A549 (cell line): ENCODE data around the gene ASF1A. TPM values are rescaled to one million over a fixed set of nuclear protein-coding genes. Genes with fewer than 3 reads are reported as not detected.

Experiments
- ATAC-seq, 2 experiments: fragments of 200-7000 bp in 1 of 2; fragments of >200 bp in 1 of 2; cut with Nextera tagmentation in 1 of 2; cut with Tn5 transposase in 1 of 2; 3 replicates each; pipeline versions ENCODE4 v1.8.0 to v1.9.1; 2018 to 2020; ENCODE audit warnings: mild to moderate bottlenecking in 1 of 2, moderate library complexity in 1 of 2
- CTCF ChIA-PET: fragments of 300-600 bp; sonication (Branson Sonifier 250); formaldehyde crosslinking; extraction: SDS; loops from one replicate; lab custom pipeline; 2021; ENCODE audit warnings: antibody characterized with exemption, inconsistent platforms; lab: Yijun Ruan, JAX
- POLR2A ChIA-PET: fragments of 350-600 bp; formaldehyde crosslinking; extraction: SDS; loops from one replicate; lab custom pipeline; 2021; ENCODE audit warnings: antibody characterized with exemption, inconsistent platforms; lab: Yijun Ruan, JAX
- DNase-seq, 2 experiments: peaks; one replicate each; pipeline versions ENCODE4 v3.0.0 to v3.0.0-alpha.2; 2011 to 2016; ENCODE audit warnings: low read depth in 1 of 2, low spot score in 1 of 2
- FAIRE-seq: peaks from 2 replicates; lab custom pipeline; 2011; peaks lifted over from hg19 to GRCh38; lab: Jason Lieb, UNC
- H3K27ac ChIP-seq, 2 experiments: fragments of >200 bp; sonication (Bioruptor Twin); formaldehyde crosslinking; 3 replicates each; pipeline ENCODE4 v1.5.1; 2016 to 2017
- H3K4me1 ChIP-seq: fragments of >200 bp; sonication (Bioruptor Twin); formaldehyde crosslinking; 3 replicates; pipeline ENCODE4 v1.6.1; 2016
- H3K4me2 ChIP-seq: fragments of >200 bp; sonication (Bioruptor Twin); formaldehyde crosslinking; 3 replicates; pipeline ENCODE4 v1.6.1; 2016
- H3K4me3 ChIP-seq: fragments of >200 bp; sonication (Bioruptor Twin); formaldehyde crosslinking; 3 replicates; pipeline ENCODE4 v1.5.1; 2016
- H3K9me3 ChIP-seq: fragments of >200 bp; sonication (Bioruptor Twin); formaldehyde crosslinking; 3 replicates; pipeline ENCODE4 v1.6.1; 2016
- BHLHE40 ChIP-seq: IDR thresholded peaks from 2 replicates; pipeline ENCODE4 v1.6.1; 2012; ENCODE audit warnings: low read depth, low read length, inconsistent platforms
- CEBPB ChIP-seq, 2 experiments: fragments of >200 bp in 1 of 2; sonication (Bioruptor Twin) in 1 of 2; formaldehyde crosslinking in 1 of 2; IDR thresholded peaks; 2 replicates each; pipeline ENCODE4 v1.6.1; 2012 to 2016
- EHMT2 ChIP-seq: fragments of 200-600 bp; sonication (generic); IDR thresholded peaks from 2 replicates; pipeline ENCODE4 v1.6.1; 2016; ENCODE audit warnings: antibody characterized with exemption, low read depth, mild to moderate bottlenecking, moderate library complexity
- FOXS1 ChIP-seq: fragments of 250-450 bp; sonication (Bioruptor Pico); IDR thresholded peaks from 2 replicates; pipeline ENCODE4 v1.5.0; 2020; ENCODE audit warnings: mild to moderate bottlenecking, moderate library complexity
- HEYL ChIP-seq: fragments of 250-450 bp; sonication (Bioruptor Pico); IDR thresholded peaks from 2 replicates; pipeline ENCODE4 v1.8.0; 2021; ENCODE audit warnings: mild to moderate bottlenecking, moderate library complexity
- JUN ChIP-seq, 2 experiments: fragments of >200 bp; sonication (Bioruptor Twin); formaldehyde crosslinking; IDR thresholded peaks; 2 replicates in 1 of 2; 3 replicates in 1 of 2; pipeline ENCODE4 v1.6.1; 2016 to 2017
- JUNB ChIP-seq: fragments of >200 bp; sonication (Bioruptor Twin); formaldehyde crosslinking; IDR thresholded peaks from 2 replicates; pipeline ENCODE4 v1.6.1; 2016
- KDM1A ChIP-seq: fragments of 200-600 bp; sonication (generic); IDR thresholded peaks from 2 replicates; pipeline ENCODE4 v1.6.1; 2016; ENCODE audit warnings: low read depth, mild to moderate bottlenecking
- MYC ChIP-seq: IDR thresholded peaks from 2 replicates; pipeline ENCODE4 v1.6.1; 2012; ENCODE audit warnings: mild to moderate bottlenecking, inconsistent platforms, low read length, improper control_type of control experiment, borderline replicate concordance
- NPAS2 ChIP-seq: fragments of 250-450 bp; sonication (Bioruptor Pico); IDR thresholded peaks from 2 replicates; pipeline ENCODE4 v1.8.0; 2022; ENCODE audit warnings: mild to moderate bottlenecking, moderate library complexity, borderline replicate concordance
- PHF8 ChIP-seq: fragments of 200-600 bp; sonication (generic); IDR thresholded peaks from 2 replicates; pipeline ENCODE4 v1.6.1; 2016; ENCODE audit warnings: low read depth, mild to moderate bottlenecking, antibody characterized with exemption, moderate library complexity, borderline replicate concordance
- POLR2AphosphoS2 ChIP-seq: conservative IDR thresholded peaks from 2 replicates; pipeline ENCODE4 v1.6.1; 2012; ENCODE audit warnings: low read length, improper control_type of control experiment, inconsistent platforms
- RAD21 ChIP-seq, 2 experiments: fragments of >200 bp in 1 of 2; sonication (Bioruptor Twin) in 1 of 2; formaldehyde crosslinking in 1 of 2; IDR thresholded peaks in 1 of 2; conservative IDR thresholded peaks in 1 of 2; 2 replicates in 1 of 2; 3 replicates in 1 of 2; pipeline ENCODE4 v1.6.1; 2012 to 2018; ENCODE audit warnings: inconsistent platforms in 1 of 2
- RCOR1 ChIP-seq: fragments of 150-350 bp; IDR thresholded peaks from 2 replicates; pipeline ENCODE4 v1.6.1; 2014; ENCODE audit warnings: antibody characterized with exemption, low read length, low read depth
- SREBF2 ChIP-seq: fragments of 450-650 bp; IDR thresholded peaks from 2 replicates; pipeline ENCODE4 v1.6.1; 2014; ENCODE audit warnings: mild to moderate bottlenecking, moderate library complexity
- ZFP36 ChIP-seq: fragments of 450-650 bp; IDR thresholded peaks from 2 replicates; pipeline ENCODE4 v1.6.1; 2014; ENCODE audit warnings: borderline replicate concordance; ENCODE audit not compliant: partially characterized antibody
- ZSCAN20 ChIP-seq: fragments of 250-450 bp; sonication (Bioruptor Pico); IDR thresholded peaks from 2 replicates; pipeline ENCODE4 v1.8.0; 2022; ENCODE audit warnings: mild to moderate bottlenecking, moderate library complexity
- WGBS: methylation state at CpG from one replicate; pipeline ENCODE4 v1.1.6; 2017; ENCODE audit errors: missing lambda C conversion rate; 5-methylcytosine and 5-hydroxymethylcytosine counted together
- polyA plus RNA-seq, 4 experiments: library from polyadenylated mRNA; depleted of rRNA in 3 of 4; stranded (reverse); fragments of >200 nt; fragmentation: RNase III in 1 of 4; extraction: RNeasy Plus Mini Kit Qiagen cat#74134 plus additional on column Dnase treatment in 1 of 4; gene quantifications; 2 replicates in 3 of 4; 3 replicates in 1 of 4; pipeline ENCODE4 v1.2.3, GENCODE V29; 2011 to 2017
- TF ChIP-seq, protein P1 (sequence below): fragments of 200-600 bp; sonication (generic); IDR thresholded peaks from 2 replicates; pipeline ENCODE4 v1.6.1; 2016; ENCODE audit warnings: antibody characterized with exemption, mild to moderate bottlenecking, moderate library complexity
- TF ChIP-seq, protein P2 (sequence below): fragments of >200 bp; sonication (Bioruptor Twin); formaldehyde crosslinking; IDR thresholded peaks from 3 replicates; pipeline ENCODE4 v1.5.1; 2016
- TF ChIP-seq, protein P3 (sequence below): fragments of >200 bp; sonication (Bioruptor Twin); formaldehyde crosslinking; IDR thresholded peaks from 2 replicates; pipeline ENCODE4 v1.6.1; 2016
- TF ChIP-seq, protein P4 (sequence below): fragments of >200 bp; sonication (Bioruptor Twin); formaldehyde crosslinking; IDR thresholded peaks from 3 replicates; pipeline ENCODE4 v1.6.1; 2016

ASF1A gene
- polyA plus RNA-seq, 2 of the 4 experiments (the other 2 are of a cell fraction): 12.2 to 24.6 TPM

DNA sequence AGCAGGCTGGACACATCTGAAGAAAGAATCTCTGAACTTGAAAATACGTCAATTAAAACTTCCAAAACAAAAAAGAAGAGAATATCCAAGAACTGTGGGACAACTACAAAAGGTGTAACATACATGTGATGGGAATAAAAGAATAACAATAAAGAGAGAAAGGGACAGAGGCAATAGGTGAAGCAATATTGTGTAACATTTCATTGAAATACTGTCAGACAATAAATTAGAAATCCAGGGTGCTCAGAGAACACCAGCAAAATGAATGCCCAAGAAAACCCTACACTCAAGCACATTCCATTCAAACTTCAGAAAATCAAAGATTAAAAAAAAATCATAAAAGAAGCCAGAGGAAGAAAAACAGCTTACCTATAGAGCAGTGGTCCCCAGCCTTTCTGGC is 33.6 kb upstream of the ASF1A start:
- Histone ChIP-seq H3K4me1 (no peaks in the 10 kb centered on the region), H3K27ac (no peak overlapping the region), H3K4me2 (no peak overlapping the region), H3K9me3 (no peaks in the 10 kb centered on the region), H3K4me3 (no peak overlapping the region)
- ChIA-PET CTCF (no interaction called here), POLR2A (no interaction called here)
- 80% methylated on average over 1 of the region's 1 CpG for WGBS
- FAIRE-seq: no peak
- ATAC-seq: no peak
- TF ChIP-seq, protein P1, sequence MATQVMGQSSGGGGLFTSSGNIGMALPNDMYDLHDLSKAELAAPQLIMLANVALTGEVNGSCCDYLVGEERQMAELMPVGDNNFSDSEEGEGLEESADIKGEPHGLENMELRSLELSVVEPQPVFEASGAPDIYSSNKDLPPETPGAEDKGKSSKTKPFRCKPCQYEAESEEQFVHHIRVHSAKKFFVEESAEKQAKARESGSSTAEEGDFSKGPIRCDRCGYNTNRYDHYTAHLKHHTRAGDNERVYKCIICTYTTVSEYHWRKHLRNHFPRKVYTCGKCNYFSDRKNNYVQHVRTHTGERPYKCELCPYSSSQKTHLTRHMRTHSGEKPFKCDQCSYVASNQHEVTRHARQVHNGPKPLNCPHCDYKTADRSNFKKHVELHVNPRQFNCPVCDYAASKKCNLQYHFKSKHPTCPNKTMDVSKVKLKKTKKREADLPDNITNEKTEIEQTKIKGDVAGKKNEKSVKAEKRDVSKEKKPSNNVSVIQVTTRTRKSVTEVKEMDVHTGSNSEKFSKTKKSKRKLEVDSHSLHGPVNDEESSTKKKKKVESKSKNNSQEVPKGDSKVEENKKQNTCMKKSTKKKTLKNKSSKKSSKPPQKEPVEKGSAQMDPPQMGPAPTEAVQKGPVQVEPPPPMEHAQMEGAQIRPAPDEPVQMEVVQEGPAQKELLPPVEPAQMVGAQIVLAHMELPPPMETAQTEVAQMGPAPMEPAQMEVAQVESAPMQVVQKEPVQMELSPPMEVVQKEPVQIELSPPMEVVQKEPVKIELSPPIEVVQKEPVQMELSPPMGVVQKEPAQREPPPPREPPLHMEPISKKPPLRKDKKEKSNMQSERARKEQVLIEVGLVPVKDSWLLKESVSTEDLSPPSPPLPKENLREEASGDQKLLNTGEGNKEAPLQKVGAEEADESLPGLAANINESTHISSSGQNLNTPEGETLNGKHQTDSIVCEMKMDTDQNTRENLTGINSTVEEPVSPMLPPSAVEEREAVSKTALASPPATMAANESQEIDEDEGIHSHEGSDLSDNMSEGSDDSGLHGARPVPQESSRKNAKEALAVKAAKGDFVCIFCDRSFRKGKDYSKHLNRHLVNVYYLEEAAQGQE: no peak
- no peak for TF ChIP-seq HEYL (CRISPR knock-in tag)
- TF ChIP-seq RAD21 (conservative IDR thresholded peaks at IDR 0.05 in 1 of 2, IDR thresholded peaks at IDR 0.05 in 1 of 2): no peak
- TF ChIP-seq BHLHE40: no peak
- TF ChIP-seq FOXS1 (CRISPR knock-in tag): no peak
- TF ChIP-seq POLR2AphosphoS2: no peak
- TF ChIP-seq, protein P2, sequence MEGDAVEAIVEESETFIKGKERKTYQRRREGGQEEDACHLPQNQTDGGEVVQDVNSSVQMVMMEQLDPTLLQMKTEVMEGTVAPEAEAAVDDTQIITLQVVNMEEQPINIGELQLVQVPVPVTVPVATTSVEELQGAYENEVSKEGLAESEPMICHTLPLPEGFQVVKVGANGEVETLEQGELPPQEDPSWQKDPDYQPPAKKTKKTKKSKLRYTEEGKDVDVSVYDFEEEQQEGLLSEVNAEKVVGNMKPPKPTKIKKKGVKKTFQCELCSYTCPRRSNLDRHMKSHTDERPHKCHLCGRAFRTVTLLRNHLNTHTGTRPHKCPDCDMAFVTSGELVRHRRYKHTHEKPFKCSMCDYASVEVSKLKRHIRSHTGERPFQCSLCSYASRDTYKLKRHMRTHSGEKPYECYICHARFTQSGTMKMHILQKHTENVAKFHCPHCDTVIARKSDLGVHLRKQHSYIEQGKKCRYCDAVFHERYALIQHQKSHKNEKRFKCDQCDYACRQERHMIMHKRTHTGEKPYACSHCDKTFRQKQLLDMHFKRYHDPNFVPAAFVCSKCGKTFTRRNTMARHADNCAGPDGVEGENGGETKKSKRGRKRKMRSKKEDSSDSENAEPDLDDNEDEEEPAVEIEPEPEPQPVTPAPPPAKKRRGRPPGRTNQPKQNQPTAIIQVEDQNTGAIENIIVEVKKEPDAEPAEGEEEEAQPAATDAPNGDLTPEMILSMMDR: no peak
- TF ChIP-seq ZFP36: no peak
- TF ChIP-seq PHF8: no peak
- TF ChIP-seq, protein P3, sequence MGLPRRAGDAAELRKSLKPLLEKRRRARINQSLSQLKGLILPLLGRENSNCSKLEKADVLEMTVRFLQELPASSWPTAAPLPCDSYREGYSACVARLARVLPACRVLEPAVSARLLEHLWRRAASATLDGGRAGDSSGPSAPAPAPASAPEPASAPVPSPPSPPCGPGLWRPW: no peak
- no peak for TF ChIP-seq EHMT2
- no peak for TF ChIP-seq CEBPB (IDR thresholded peaks at IDR 0.05)
- no peak for TF ChIP-seq RCOR1
- DNase-seq: no peak

DNA sequence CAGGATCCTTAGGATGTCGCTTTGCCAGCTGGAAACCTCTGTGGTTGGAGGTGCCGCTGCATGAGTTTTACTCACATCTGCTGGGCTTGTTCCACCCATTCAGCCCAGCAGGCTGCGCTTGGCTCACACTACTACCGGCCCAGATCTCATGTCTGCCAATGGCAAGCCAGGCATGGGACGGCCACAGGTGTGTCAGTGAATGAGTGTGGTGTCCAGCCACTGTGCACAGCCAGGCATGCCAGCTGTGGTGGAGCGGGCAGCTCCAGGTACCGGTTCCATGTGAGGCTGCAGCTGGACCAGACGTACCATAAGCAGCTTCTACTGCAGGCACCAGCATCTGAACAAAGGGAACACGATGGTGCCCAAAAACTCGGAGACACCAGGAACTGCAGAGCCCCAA is 33.1 kb upstream of the ASF1A start:
- no peak overlapping the region for H3K4me3 ChIP-seq
- no peak overlapping the region for H3K27ac ChIP-seq
- H3K4me2 ChIP-seq: no peak overlapping the region
- TF ChIP-seq POLR2AphosphoS2 (no peak), SREBF2 (no peak), MYC (no peak), JUN (IDR thresholded peaks at IDR 0.05) (no peak), ZSCAN20 (CRISPR knock-in tag) (no peak), NPAS2 (CRISPR knock-in tag) (no peak), KDM1A (no peak), JUNB (no peak)
- TF ChIP-seq, protein P4, sequence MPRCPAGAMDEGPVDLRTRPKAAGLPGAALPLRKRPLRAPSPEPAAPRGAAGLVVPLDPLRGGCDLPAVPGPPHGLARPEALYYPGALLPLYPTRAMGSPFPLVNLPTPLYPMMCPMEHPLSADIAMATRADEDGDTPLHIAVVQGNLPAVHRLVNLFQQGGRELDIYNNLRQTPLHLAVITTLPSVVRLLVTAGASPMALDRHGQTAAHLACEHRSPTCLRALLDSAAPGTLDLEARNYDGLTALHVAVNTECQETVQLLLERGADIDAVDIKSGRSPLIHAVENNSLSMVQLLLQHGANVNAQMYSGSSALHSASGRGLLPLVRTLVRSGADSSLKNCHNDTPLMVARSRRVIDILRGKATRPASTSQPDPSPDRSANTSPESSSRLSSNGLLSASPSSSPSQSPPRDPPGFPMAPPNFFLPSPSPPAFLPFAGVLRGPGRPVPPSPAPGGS: no peak
- TF ChIP-seq, protein P1: no peak
- 87% methylated on average over 8 of the region's 10 CpGs for WGBS
- H3K4me1 ChIP-seq: no peaks in the 10 kb centered on the region
- no peaks in the 10 kb centered on the region for H3K9me3 ChIP-seq
- POLR2A ChIA-PET: no interaction called here
- DNase-seq (no peak), ATAC-seq (no peak), FAIRE-seq (no peak)
- CTCF ChIA-PET: no interaction called here
